Caco-2 (cell line): Measurements from ENCODE around the gene ISYNA1. TPM values are rescaled to one million over a fixed set of nuclear protein-coding genes. Genes with fewer than 3 reads are reported as not detected.

ENCODE experiments used
- BruUV-seq: library from RNA; stranded (reverse); fragments of 400-500 nt; replicated peaks from 2 replicates; lab custom pipeline; 2021; lab: Mats Ljungman, UMichigan
- CTCF ChIA-PET: fragments of 300-600 bp; sonication (Branson Sonifier 250); formaldehyde crosslinking; loops from one replicate; lab custom pipeline; 2022; ENCODE audit warnings: antibody characterized with exemption; lab: Charles Lee
- POLR2A ChIA-PET: fragments of 300-600 bp; sonication (Branson Sonifier 250); formaldehyde crosslinking; loops from one replicate; lab custom pipeline; 2022; ENCODE audit warnings: antibody characterized with exemption; lab: Charles Lee
- DNase-seq, 2 experiments: peaks; one replicate each; pipeline versions ENCODE4 v3.0.0 to v3.0.0-alpha.2; 2020 to 2022
- H3K27me3 ChIP-seq: replicated peaks from 2 replicates; pipeline ENCODE4 v1.6.0; 2011; ENCODE audit warnings: low read length; ENCODE audit not compliant: control insufficient read depth, insufficient read depth
- H3K36me3 ChIP-seq: 2 replicates; pipeline ENCODE4 v1.5.1; 2011; ENCODE audit warnings: low read length; ENCODE audit not compliant: control insufficient read depth, insufficient read depth
- H3K4me1 ChIP-seq: fragments of 250-450 bp; sonication (Bioruptor Pico); 2 replicates; pipeline ENCODE4 v1.5.1; 2020; ENCODE audit warnings: mild to moderate bottlenecking
- H3K4me3 ChIP-seq: 2 replicates; pipeline ENCODE4 v1.5.1; 2011; ENCODE audit warnings: low read depth, mild to moderate bottlenecking, control low read depth, low read length
- H3K9me3 ChIP-seq: fragments of 250-450 bp; sonication (Bioruptor Pico); 2 replicates; pipeline ENCODE4 v1.5.1; 2020; ENCODE audit warnings: mild to moderate bottlenecking, moderate library complexity
- H3K27ac Mint-ChIP-seq: one replicate; pipeline ENCODE4 v1.8.0; 2022; ENCODE audit warnings: mixed read lengths; ENCODE audit not compliant: unreplicated experiment
- H3K27me3 Mint-ChIP-seq: one replicate; pipeline ENCODE4 v1.8.0; 2022; ENCODE audit warnings: mixed read lengths; ENCODE audit not compliant: insufficient read depth, unreplicated experiment
- H3K36me3 Mint-ChIP-seq: one replicate; pipeline ENCODE4 v1.8.0; 2022; ENCODE audit warnings: mild to moderate bottlenecking, mixed read lengths; ENCODE audit not compliant: insufficient read depth, unreplicated experiment
- H3K4me1 Mint-ChIP-seq: one replicate; pipeline ENCODE4 v1.8.0; 2022; ENCODE audit warnings: low read depth, mixed read lengths; ENCODE audit not compliant: unreplicated experiment
- H3K4me3 Mint-ChIP-seq: one replicate; pipeline ENCODE4 v1.8.0; 2022; ENCODE audit warnings: mild to moderate bottlenecking, moderate library complexity, mixed read lengths; ENCODE audit not compliant: unreplicated experiment
- H3K9me3 Mint-ChIP-seq: one replicate; pipeline ENCODE4 v1.8.0; 2022; ENCODE audit warnings: mixed read lengths; ENCODE audit not compliant: unreplicated experiment
- CTCF ChIP-seq, 2 experiments: fragments of 200-600 bp in 1 of 2; IDR thresholded peaks; 1 replicate in 1 of 2; 2 replicates in 1 of 2; pipeline versions ENCODE4 v1.5.1 to v1.8.0; 2011 to 2022; ENCODE audit warnings: antibody characterized with exemption in 1 of 2, control low read depth in 1 of 2, inconsistent platforms in 1 of 2, low read depth in 1 of 2, low read length in 1 of 2, mild to moderate bottlenecking in 1 of 2, moderate library complexity in 1 of 2; ENCODE audit not compliant: insufficient read depth in 1 of 2, severe bottlenecking in 1 of 2, unreplicated experiment in 1 of 2
- intact Hi-C: fragments of 100-400 bp; cut with micrococcal nuclease; formaldehyde crosslinking; loops from one replicate; pipeline ENCODE4 v1.10.0; 2022; ENCODE audit not compliant: unreplicated experiment
- total RNA-seq: library from RNA; stranded (reverse); gene quantifications from 2 replicates; pipeline ENCODE4 v1.2.3, GENCODE V29; 2022

ISYNA1 gene
- total RNA-seq, 1 experiment from 2014 or later = 65.3 TPM

- Mint-ChIP-seq H3K4me3 (peak overlapping the region; percentile 2), H3K27me3 (no peaks in the 10 kb centered on the region), H3K4me1 (peaks cover 26% of the 10 kb centered on the region), H3K27ac (peak overlapping the region; percentile 29), H3K36me3 (peaks cover 55% of the 10 kb centered on the region), H3K9me3 (peaks cover 10% of the 10 kb centered on the region)
- no TSS peak for BruUV-seq
- Histone ChIP-seq H3K36me3 (0 out of 2 replicates have a peak, but pooled peaks cover 2% of the 10 kb centered on the region), H3K9me3 (no peaks in the 10 kb centered on the region), H3K4me1 (peaks cover 23% of the 10 kb centered on the region), H3K27me3 (no peaks in the 10 kb centered on the region), H3K4me3 (no peak overlapping the region)
- ChIA-PET POLR2A (no interaction called here), CTCF (no interaction called here)
- DNase-seq = peak in 1 of 2 experiments; percentile 57
- no peak for TF ChIP-seq CTCF (IDR thresholded peaks at IDR 0.05; ENCODE audit: insufficient read depth in 1 of 2, low read depth in 1 of 2, low read length in 1 of 2, severe bottlenecking in 1 of 2, unreplicated experiment in 1 of 2)
- intact Hi-C loops = no loop called here
Observed at GRCh38 chr19:18441804-18442788, 4.2 kb upstream of the ISYNA1 start.

GRCh38 chr19:18440936-18441803 is 3.2 kb upstream of the ISYNA1 start:
- ChIA-PET CTCF (interaction anchor here (1.5 kb wide), 1 partner anchor 21 kb away, joined by 19 read pairs; no protein-coding TSS in a partner anchor), POLR2A (no interaction called here)
- intact Hi-C loops = no loop called here
- peaks cover 17% of the 10 kb centered on the region for H3K4me1 Mint-ChIP-seq
- H3K9me3 Mint-ChIP-seq = peaks cover 10% of the 10 kb centered on the region
- Histone ChIP-seq H3K36me3 (0 out of 2 replicates have a peak, but pooled peaks cover 2% of the 10 kb centered on the region), H3K9me3 (no peaks in the 10 kb centered on the region), H3K4me3 (no peak overlapping the region), H3K4me1 (peaks cover 14% of the 10 kb centered on the region), H3K27me3 (no peaks in the 10 kb centered on the region)
- no peak for DNase-seq
- no TSS peak for BruUV-seq
- H3K27ac Mint-ChIP-seq = no peak overlapping the region
- no peak for TF ChIP-seq CTCF (IDR thresholded peaks at IDR 0.05; ENCODE audit: insufficient read depth in 1 of 2, low read depth in 1 of 2, low read length in 1 of 2, severe bottlenecking in 1 of 2, unreplicated experiment in 1 of 2)
- peaks cover 53% of the 10 kb centered on the region for H3K36me3 Mint-ChIP-seq
- H3K4me3 Mint-ChIP-seq = no peak overlapping the region
- no peaks in the 10 kb centered on the region for H3K27me3 Mint-ChIP-seq

- peaks cover 49% of the 10 kb centered on the region for H3K36me3 Mint-ChIP-seq
- no peaks in the 10 kb centered on the region for H3K27me3 ChIP-seq
- CTCF ChIA-PET = interaction anchor here (1.5 kb wide), 1 partner anchor 22 kb away, joined by 19 read pairs; no protein-coding TSS in a partner anchor
Observed at GRCh38 chr19:18440415-18440877, 2.5 kb upstream of the ISYNA1 start.

More at GRCh38 chr19:18440415-18440877, 2.5 kb upstream of the ISYNA1 start:
- H3K4me1 Mint-ChIP-seq = peaks cover 16% of the 10 kb centered on the region
- no peaks in the 10 kb centered on the region for H3K27me3 Mint-ChIP-seq
- H3K9me3 ChIP-seq = no peaks in the 10 kb centered on the region
- peak in 1 of 2 experiments; percentile 20 for TF ChIP-seq CTCF (IDR thresholded peaks at IDR 0.05; ENCODE audit: insufficient read depth in 1 of 2, low read depth in 1 of 2, low read length in 1 of 2, severe bottlenecking in 1 of 2, unreplicated experiment in 1 of 2)
- no peak overlapping the region for H3K4me3 Mint-ChIP-seq
- DNase-seq = peak in 1 of 2 experiments; percentile 47
- intact Hi-C loops = no loop called here
- peaks cover 10% of the 10 kb centered on the region for H3K9me3 Mint-ChIP-seq
- H3K4me3 ChIP-seq = no peak overlapping the region
- BruUV-seq = no TSS peak
- peaks cover 10% of the 10 kb centered on the region for H3K4me1 ChIP-seq
- H3K36me3 ChIP-seq = 0 out of 2 replicates have a peak, but pooled peaks cover 2% of the 10 kb centered on the region
- no peak overlapping the region for H3K27ac Mint-ChIP-seq
- POLR2A ChIA-PET = no interaction called here
